ENCODE results near the gene DTNA. TPM values are rescaled to one million over a fixed set of nuclear protein-coding genes. Genes with fewer than 3 reads are reported as not detected.

The DTNA gene
- polyA plus RNA-seq, 1 donor from 2014 or later, result 53.9 TPM

DNA sequence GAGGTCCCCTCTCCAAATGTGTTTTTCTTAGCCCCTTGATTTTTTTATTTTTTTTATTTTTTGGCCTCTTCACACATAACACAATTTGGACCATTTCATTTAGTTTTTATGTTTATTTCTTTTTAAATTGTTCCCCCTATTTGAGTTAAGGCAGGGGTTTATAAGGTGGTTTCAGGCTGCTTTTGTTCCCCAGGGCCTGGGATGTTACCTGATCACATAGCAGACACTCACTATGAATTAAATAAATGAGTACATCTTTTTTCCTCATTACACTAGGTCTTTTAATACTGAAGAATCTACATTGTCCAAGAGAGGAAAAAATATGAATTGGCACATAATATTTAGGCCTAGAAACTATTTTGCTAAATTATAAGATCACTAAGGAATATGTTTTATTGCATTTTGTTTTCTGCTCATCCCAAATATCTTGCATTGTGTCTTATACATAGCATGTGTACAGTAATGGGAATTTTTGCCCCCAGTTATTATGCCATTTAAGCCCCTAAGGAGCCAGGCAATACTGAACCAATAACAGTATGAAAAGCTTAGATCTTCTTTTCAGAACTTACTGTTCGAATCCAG, 218.7 kb downstream of the DTNA start:
- Histone ChIP-seq H3K4me3 (ENCODE audit: low read length) (no peak overlapping the region), H3K4me2 (ENCODE audit: low read length) (no peak overlapping the region), H4K20me1 (ENCODE audit: insufficient read depth) (no peaks in the 10 kb centered on the region), H3K9me3 (ENCODE audit: low read length) (no peaks in the 10 kb centered on the region), H3K27me3 (ENCODE audit: insufficient read depth, low read depth, low read length) (no peaks in the 10 kb centered on the region), H3K79me2 (replicated peaks; ENCODE audit: insufficient read depth, low read length) (no peaks in the 10 kb centered on the region), H3K9ac (ENCODE audit: low read length) (no peak overlapping the region), H3F3A (ENCODE audit: insufficient read depth, low read length, poor library complexity, severe bottlenecking) (no peaks in the 10 kb centered on the region), H3K9me2 (ENCODE audit: insufficient read depth, low read length) (no peaks in the 10 kb centered on the region), H3K27ac (ENCODE audit: low read length) (no peak overlapping the region), H3K36me3 (ENCODE audit: insufficient read depth, low read length) (no peaks in the 10 kb centered on the region), H2AFZ (ENCODE audit: low read depth, low read length) (no peak overlapping the region)
- TF ChIP-seq EZH2 (IDR thresholded peaks at IDR 0.05; ENCODE audit: borderline replicate concordance, insufficient read depth, low read length, poor library complexity, severe bottlenecking) (no peak), RAD21 (conservative IDR thresholded peaks at IDR 0.05) (no peak), MXI1 (conservative IDR thresholded peaks at IDR 0.05; ENCODE audit: poor library complexity, severe bottlenecking) (no peak), SMC3 (conservative IDR thresholded peaks at IDR 0.05; ENCODE audit: poor library complexity) (no peak), POLR2AphosphoS5 (IDR thresholded peaks at IDR 0.05) (no peak), TAF1 (IDR thresholded peaks at IDR 0.05; ENCODE audit: low read depth) (no peak), EP300 (conservative IDR thresholded peaks at IDR 0.05; ENCODE audit: poor library complexity, severe bottlenecking) (no peak)
- TF ChIP-seq, protein P1, sequence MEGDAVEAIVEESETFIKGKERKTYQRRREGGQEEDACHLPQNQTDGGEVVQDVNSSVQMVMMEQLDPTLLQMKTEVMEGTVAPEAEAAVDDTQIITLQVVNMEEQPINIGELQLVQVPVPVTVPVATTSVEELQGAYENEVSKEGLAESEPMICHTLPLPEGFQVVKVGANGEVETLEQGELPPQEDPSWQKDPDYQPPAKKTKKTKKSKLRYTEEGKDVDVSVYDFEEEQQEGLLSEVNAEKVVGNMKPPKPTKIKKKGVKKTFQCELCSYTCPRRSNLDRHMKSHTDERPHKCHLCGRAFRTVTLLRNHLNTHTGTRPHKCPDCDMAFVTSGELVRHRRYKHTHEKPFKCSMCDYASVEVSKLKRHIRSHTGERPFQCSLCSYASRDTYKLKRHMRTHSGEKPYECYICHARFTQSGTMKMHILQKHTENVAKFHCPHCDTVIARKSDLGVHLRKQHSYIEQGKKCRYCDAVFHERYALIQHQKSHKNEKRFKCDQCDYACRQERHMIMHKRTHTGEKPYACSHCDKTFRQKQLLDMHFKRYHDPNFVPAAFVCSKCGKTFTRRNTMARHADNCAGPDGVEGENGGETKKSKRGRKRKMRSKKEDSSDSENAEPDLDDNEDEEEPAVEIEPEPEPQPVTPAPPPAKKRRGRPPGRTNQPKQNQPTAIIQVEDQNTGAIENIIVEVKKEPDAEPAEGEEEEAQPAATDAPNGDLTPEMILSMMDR (IDR thresholded peaks at IDR 0.05; ENCODE audit: poor library complexity, severe bottlenecking), result no peak
- TF ChIP-seq, protein P2, sequence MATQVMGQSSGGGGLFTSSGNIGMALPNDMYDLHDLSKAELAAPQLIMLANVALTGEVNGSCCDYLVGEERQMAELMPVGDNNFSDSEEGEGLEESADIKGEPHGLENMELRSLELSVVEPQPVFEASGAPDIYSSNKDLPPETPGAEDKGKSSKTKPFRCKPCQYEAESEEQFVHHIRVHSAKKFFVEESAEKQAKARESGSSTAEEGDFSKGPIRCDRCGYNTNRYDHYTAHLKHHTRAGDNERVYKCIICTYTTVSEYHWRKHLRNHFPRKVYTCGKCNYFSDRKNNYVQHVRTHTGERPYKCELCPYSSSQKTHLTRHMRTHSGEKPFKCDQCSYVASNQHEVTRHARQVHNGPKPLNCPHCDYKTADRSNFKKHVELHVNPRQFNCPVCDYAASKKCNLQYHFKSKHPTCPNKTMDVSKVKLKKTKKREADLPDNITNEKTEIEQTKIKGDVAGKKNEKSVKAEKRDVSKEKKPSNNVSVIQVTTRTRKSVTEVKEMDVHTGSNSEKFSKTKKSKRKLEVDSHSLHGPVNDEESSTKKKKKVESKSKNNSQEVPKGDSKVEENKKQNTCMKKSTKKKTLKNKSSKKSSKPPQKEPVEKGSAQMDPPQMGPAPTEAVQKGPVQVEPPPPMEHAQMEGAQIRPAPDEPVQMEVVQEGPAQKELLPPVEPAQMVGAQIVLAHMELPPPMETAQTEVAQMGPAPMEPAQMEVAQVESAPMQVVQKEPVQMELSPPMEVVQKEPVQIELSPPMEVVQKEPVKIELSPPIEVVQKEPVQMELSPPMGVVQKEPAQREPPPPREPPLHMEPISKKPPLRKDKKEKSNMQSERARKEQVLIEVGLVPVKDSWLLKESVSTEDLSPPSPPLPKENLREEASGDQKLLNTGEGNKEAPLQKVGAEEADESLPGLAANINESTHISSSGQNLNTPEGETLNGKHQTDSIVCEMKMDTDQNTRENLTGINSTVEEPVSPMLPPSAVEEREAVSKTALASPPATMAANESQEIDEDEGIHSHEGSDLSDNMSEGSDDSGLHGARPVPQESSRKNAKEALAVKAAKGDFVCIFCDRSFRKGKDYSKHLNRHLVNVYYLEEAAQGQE (IDR thresholded peaks at IDR 0.05; ENCODE audit: borderline replicate concordance), result no peak

DNA sequence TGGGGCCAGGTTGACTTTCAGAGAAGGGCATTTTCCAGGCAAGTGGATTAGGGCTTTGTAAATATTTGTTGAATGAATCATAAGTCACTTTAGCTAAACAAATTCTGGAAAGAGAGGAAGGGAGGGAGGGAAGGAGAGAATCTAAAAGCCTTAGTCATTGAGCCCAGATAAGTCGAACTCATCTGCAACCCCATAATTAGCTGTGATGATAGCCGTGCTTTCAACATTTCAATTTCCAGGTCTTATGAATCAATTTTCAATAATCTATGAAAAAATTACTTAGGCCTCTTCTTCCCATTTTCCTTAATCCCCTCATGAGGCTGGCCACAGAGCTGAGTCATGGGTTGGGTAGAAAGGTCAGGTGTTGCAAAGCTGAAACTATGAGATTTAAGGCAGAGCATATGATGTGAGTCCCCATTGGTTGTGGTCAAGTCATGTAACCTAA, 219.3 kb downstream of the DTNA start:
- Histone ChIP-seq H3K9me2 (ENCODE audit: insufficient read depth, low read length) (no peaks in the 10 kb centered on the region), H2AFZ (ENCODE audit: low read depth, low read length) (no peak overlapping the region), H3K27ac (ENCODE audit: low read length) (no peak overlapping the region), H3K36me3 (ENCODE audit: insufficient read depth, low read length) (no peaks in the 10 kb centered on the region), H3K9ac (ENCODE audit: low read length) (no peak overlapping the region), H3K9me3 (ENCODE audit: low read length) (no peaks in the 10 kb centered on the region), H3K79me2 (replicated peaks; ENCODE audit: insufficient read depth, low read length) (no peaks in the 10 kb centered on the region), H3K4me2 (ENCODE audit: low read length) (no peak overlapping the region), H3K27me3 (ENCODE audit: insufficient read depth, low read depth, low read length) (no peaks in the 10 kb centered on the region), H4K20me1 (ENCODE audit: insufficient read depth) (no peaks in the 10 kb centered on the region), H3K4me3 (ENCODE audit: low read length) (no peak overlapping the region), H3F3A (ENCODE audit: insufficient read depth, low read length, poor library complexity, severe bottlenecking) (no peaks in the 10 kb centered on the region)
- no peak for TF ChIP-seq POLR2AphosphoS5 (IDR thresholded peaks at IDR 0.05)
- no peak for TF ChIP-seq SMC3 (conservative IDR thresholded peaks at IDR 0.05; ENCODE audit: poor library complexity)
- TF ChIP-seq, protein P1 (IDR thresholded peaks at IDR 0.05; ENCODE audit: poor library complexity, severe bottlenecking), result no peak
- no peak for TF ChIP-seq TAF1 (IDR thresholded peaks at IDR 0.05; ENCODE audit: low read depth)
- TF ChIP-seq, protein P2 (IDR thresholded peaks at IDR 0.05; ENCODE audit: borderline replicate concordance), result no peak
- no peak for TF ChIP-seq EP300 (conservative IDR thresholded peaks at IDR 0.05; ENCODE audit: poor library complexity, severe bottlenecking)
- TF ChIP-seq EZH2 (IDR thresholded peaks at IDR 0.05; ENCODE audit: borderline replicate concordance, insufficient read depth, low read length, poor library complexity, severe bottlenecking), result no peak
- no peak for TF ChIP-seq MXI1 (conservative IDR thresholded peaks at IDR 0.05; ENCODE audit: poor library complexity, severe bottlenecking)
- TF ChIP-seq RAD21 (conservative IDR thresholded peaks at IDR 0.05), result no peak
